Panc1 (cell line): ENCODE results near the gene RABEP2. TPM values are rescaled to one million over a fixed set of nuclear protein-coding genes. Genes with fewer than 3 reads are reported as not detected.

Experiments
- ATAC-seq: fragments of 200-7000 bp; cut with Tn5 transposase; 2 replicates; pipeline ENCODE4 v1.9.1; 2020; ENCODE audit warnings: mild to moderate bottlenecking, moderate library complexity
- BruUV-seq: library from RNA; stranded (reverse); fragments of 400-500 nt; replicated peaks from 2 replicates; lab custom pipeline; 2021; lab: Mats Ljungman, UMichigan
- CTCF ChIA-PET: fragments of 300-600 bp; sonication (Branson Sonifier 250); formaldehyde crosslinking; loops from one replicate; lab custom pipeline; 2022; ENCODE audit warnings: antibody characterized with exemption; lab: Charles Lee
- POLR2A ChIA-PET: fragments of 300-600 bp; sonication (Branson Sonifier 250); formaldehyde crosslinking; loops from one replicate; lab custom pipeline; 2022; ENCODE audit warnings: antibody characterized with exemption; lab: Charles Lee
- DNase-seq: peaks from one replicate; pipeline ENCODE4 v3.0.0-alpha.2; 2010; ENCODE audit warnings: low read depth, low spot score
- H3K27ac ChIP-seq: 2 replicates; pipeline ENCODE4 v1.5.1; 2011; ENCODE audit warnings: mild to moderate bottlenecking, low read length, inconsistent platforms
- H3K27me3 ChIP-seq: fragments of 200-500 bp; sonication (Bioruptor generic); 2 replicates; pipeline ENCODE4 v1.6.0; 2014; ENCODE audit warnings: low read length, inconsistent platforms; ENCODE audit not compliant: control insufficient read depth, insufficient read depth
- H3K36me3 ChIP-seq: fragments of 200-500 bp; sonication (Bioruptor generic); 2 replicates; pipeline ENCODE4 v1.5.1; 2014; ENCODE audit warnings: inconsistent platforms, mild to moderate bottlenecking, low read length, moderate library complexity; ENCODE audit not compliant: control insufficient read depth, insufficient read depth
- H3K4me1 ChIP-seq: 2 replicates; pipeline ENCODE4 v1.5.1; 2011; ENCODE audit warnings: inconsistent platforms, mild to moderate bottlenecking, low read length, moderate library complexity; ENCODE audit not compliant: control insufficient read depth, insufficient read depth
- H3K4me3 ChIP-seq, 2 experiments: 2 replicates each; pipeline ENCODE4 v1.5.1; 2011 to 2012; ENCODE audit warnings: low read depth in 2 of 2, low read length in 2 of 2, mild to moderate bottlenecking in 2 of 2, inconsistent platforms in 1 of 2, moderate library complexity in 1 of 2
- H3K9me3 ChIP-seq: fragments of 200-500 bp; sonication (Bioruptor generic); 2 replicates; pipeline ENCODE4 v1.5.1; 2014; ENCODE audit warnings: low read depth, mild to moderate bottlenecking, inconsistent platforms, low read length, moderate library complexity; ENCODE audit not compliant: control insufficient read depth, insufficient read depth
- CTCF ChIP-seq: fragments of 450-650 bp; IDR thresholded peaks from 2 replicates; pipeline ENCODE4 v1.5.1; 2017; ENCODE audit warnings: mild to moderate bottlenecking
- POLR2AphosphoS5 ChIP-seq: IDR thresholded peaks from 2 replicates; pipeline ENCODE4 v1.6.1; 2012; ENCODE audit warnings: mild to moderate bottlenecking, low read depth, low read length, moderate library complexity
- REST ChIP-seq, 2 experiments: IDR thresholded peaks; 2 replicates each; pipeline ENCODE4 v1.6.1; 2011 to 2012; ENCODE audit warnings: low read depth in 2 of 2, control low read depth in 1 of 2, low read length in 1 of 2, mild to moderate bottlenecking in 1 of 2, moderate library complexity in 1 of 2; ENCODE audit not compliant: insufficient read depth in 1 of 2
- SIN3A ChIP-seq: IDR thresholded peaks from 2 replicates; pipeline ENCODE4 v1.6.1; 2012; ENCODE audit warnings: low read depth, mild to moderate bottlenecking, low read length, moderate library complexity, borderline replicate concordance; ENCODE audit not compliant: insufficient read depth
- TCF7L2 ChIP-seq: IDR thresholded peaks from 2 replicates; pipeline ENCODE4 v1.6.1; 2011; ENCODE audit warnings: mild to moderate bottlenecking, low read depth, low read length, inconsistent platforms
- in situ Hi-C: cut with HindIII; loops from 2 replicates; pipeline ENCODE4 v1.10.0; 2016; ENCODE audit warnings: low sequenced_read_pairs, low pct_unique_long_range_greater_than_20kb
- intact Hi-C: fragments of 100-400 bp; cut with micrococcal nuclease; formaldehyde crosslinking; loops from one replicate; pipeline ENCODE4 v1.10.0; 2022; ENCODE audit not compliant: unreplicated experiment
- total RNA-seq: library from RNA; stranded (reverse); gene quantifications from one replicate; pipeline ENCODE4 v1.2.1, GENCODE V29; 2021; ENCODE audit not compliant: unreplicated experiment

The RABEP2 gene
- total RNA-seq, 1 experiment from 2014 or later, result 24.8 TPM

- CTCF ChIA-PET, result interaction anchor here (0.6 to 1.0 kb wide), 3 partner anchors 8 to 61 kb away, joined by 3 to 6 read pairs (median 3); no protein-coding TSS in a partner anchor
- no peak for DNase-seq
- no peaks in the 10 kb centered on the region for H3K4me1 ChIP-seq
- no peaks in the 10 kb centered on the region for H3K36me3 ChIP-seq
- in situ Hi-C loops (no loop called here), intact Hi-C loops (no loop called here)
- TF ChIP-seq REST (IDR thresholded peaks at IDR 0.05; ENCODE audit: insufficient read depth in 1 of 2, low read depth in 2 of 2, low read length in 1 of 2) (no peak), TCF7L2 (no peak)
- POLR2A ChIA-PET, result no interaction called here
- no peak overlapping the region for H3K27ac ChIP-seq
- no peak for ATAC-seq
- no peaks in the 10 kb centered on the region for H3K27me3 ChIP-seq
- H3K9me3 ChIP-seq, result no peaks in the 10 kb centered on the region
- no TSS peak for BruUV-seq
- no peak overlapping the region for H3K4me3 ChIP-seq
Measured at GRCh38 chr16:28936784-28937155, 11.7 kb upstream of the RABEP2 start.

GRCh38 chr16:28935924-28936783 lies 11.1 kb upstream of the RABEP2 start:
- POLR2A ChIA-PET, result interaction anchor here (0.6 kb wide), 1 partner anchor 26 kb away, joined by 14 read pairs; no protein-coding TSS in a partner anchor
- intact Hi-C loops (no loop called here), in situ Hi-C loops (no loop called here)
- H3K27ac ChIP-seq, result no peak overlapping the region
- H3K9me3 ChIP-seq, result no peaks in the 10 kb centered on the region
- no peaks in the 10 kb centered on the region for H3K4me1 ChIP-seq
- no TSS peak for BruUV-seq
- no peaks in the 10 kb centered on the region for H3K27me3 ChIP-seq
- DNase-seq (no peak), ATAC-seq (peak; percentile 85)
- CTCF ChIA-PET, result interaction anchor here (0.6 to 1.0 kb wide), 4 partner anchors 9 to 63 kb away, joined by 3 to 6 read pairs (median 3); no protein-coding TSS in a partner anchor
- H3K4me3 ChIP-seq, result peak overlapping the region in 1 of 2 experiments; percentile 23; a peak in 2 of 4 replicates
- no peaks in the 10 kb centered on the region for H3K36me3 ChIP-seq
- TF ChIP-seq REST (IDR thresholded peaks at IDR 0.05; ENCODE audit: insufficient read depth in 1 of 2, low read depth in 2 of 2, low read length in 1 of 2) (no peak), SIN3A (no peak), TCF7L2 (no peak), POLR2AphosphoS5 (no peak), CTCF (no peak)
